GM11168 (cell line): ENCODE measurements around the gene PITPNC1.

Source experiments
- in situ Hi-C: fragments of 300-500 bp; cut with MboI; formaldehyde crosslinking; loops from one replicate; pipeline ENCODE4 v1.12.0; 2022; ENCODE audit warnings: low sequenced_read_pairs; ENCODE audit not compliant: unreplicated experiment

Gene PITPNC1

GRCh38 chr17:67562005-67562404 lies 184.9 kb downstream of the PITPNC1 start:
- in situ Hi-C loops = no loop called here

- in situ Hi-C loops = no loop called here
Observed at GRCh38 chr17:67563692-67564228, 186.7 kb downstream of the PITPNC1 start.

- in situ Hi-C loops = no loop called here
Observed at GRCh38 chr17:67565068-67565467, 188.0 kb downstream of the PITPNC1 start.

- in situ Hi-C loops = no loop called here
Observed at GRCh38 chr17:67566656-67567055, 189.6 kb downstream of the PITPNC1 start.

GRCh38 chr17:67569015-67569451 lies 192.0 kb downstream of the PITPNC1 start:
- in situ Hi-C loops = no loop called here

- in situ Hi-C loops = loop anchor here (10.0 kb wide), 1 partner anchor 115 kb away; no protein-coding TSS in a partner anchor
Observed at GRCh38 chr17:67569873-67570272, 192.8 kb downstream of the PITPNC1 start.

- in situ Hi-C loops = loop anchor here (10.0 kb wide), 1 partner anchor 114 kb away; no protein-coding TSS in a partner anchor
Observed at GRCh38 chr17:67570797-67571196, 193.7 kb downstream of the PITPNC1 start.

GRCh38 chr17:67571478-67571877 lies 194.4 kb downstream of the PITPNC1 start:
- in situ Hi-C loops = loop anchor here (10.0 kb wide), 1 partner anchor 113 kb away; no protein-coding TSS in a partner anchor

GRCh38 chr17:67573987-67574657 lies 197.0 kb downstream of the PITPNC1 start:
- in situ Hi-C loops = loop anchor here (10.0 kb wide), 1 partner anchor 111 kb away; no protein-coding TSS in a partner anchor

GRCh38 chr17:67574658-67575293 lies 197.7 kb downstream of the PITPNC1 start:
- in situ Hi-C loops = loop anchor here (10.0 kb wide), 1 partner anchor 110 kb away; no protein-coding TSS in a partner anchor

- in situ Hi-C loops = loop anchor here (10.0 kb wide), 1 partner anchor 109 kb away; no protein-coding TSS in a partner anchor
Observed at GRCh38 chr17:67575325-67575724, 198.2 kb downstream of the PITPNC1 start.

- in situ Hi-C loops = loop anchor here (10.0 kb wide), 1 partner anchor 108 kb away; no protein-coding TSS in a partner anchor
Observed at GRCh38 chr17:67576471-67577115, 199.5 kb downstream of the PITPNC1 start.

- in situ Hi-C loops = loop anchor here (10.0 kb wide), 1 partner anchor 107 kb away; no protein-coding TSS in a partner anchor
Observed at GRCh38 chr17:67577429-67578141, 200.5 kb downstream of the PITPNC1 start.

- in situ Hi-C loops = loop anchor here (10.0 kb wide), 1 partner anchor 107 kb away; no protein-coding TSS in a partner anchor
Observed at GRCh38 chr17:67578142-67578457, 201.0 kb downstream of the PITPNC1 start.

GRCh38 chr17:67578679-67579405 lies 201.8 kb downstream of the PITPNC1 start:
- in situ Hi-C loops = loop anchor here (10.0 kb wide), 1 partner anchor 106 kb away; no protein-coding TSS in a partner anchor

- in situ Hi-C loops = no loop called here
Observed at GRCh38 chr17:67582673-67583081, 205.6 kb downstream of the PITPNC1 start.

- in situ Hi-C loops = no loop called here
Observed at GRCh38 chr17:67585077-67585602, 208.1 kb downstream of the PITPNC1 start.

GRCh38 chr17:67588326-67588725 lies 211.2 kb downstream of the PITPNC1 start:
- in situ Hi-C loops = no loop called here
